GM19035 (cell line): ENCODE data around the gene STAB2.

Experiments used
- ATAC-seq: cut with Tn5 transposase; IDR thresholded peaks from one replicate; pipeline ENCODE4 v1.9.1; 2021; ENCODE audit not compliant: unreplicated experiment

The STAB2 gene

GRCh38 chr12:103686026-103686425 is 99.0 kb downstream of the STAB2 start:
- ATAC-seq, result no peak

DNA sequence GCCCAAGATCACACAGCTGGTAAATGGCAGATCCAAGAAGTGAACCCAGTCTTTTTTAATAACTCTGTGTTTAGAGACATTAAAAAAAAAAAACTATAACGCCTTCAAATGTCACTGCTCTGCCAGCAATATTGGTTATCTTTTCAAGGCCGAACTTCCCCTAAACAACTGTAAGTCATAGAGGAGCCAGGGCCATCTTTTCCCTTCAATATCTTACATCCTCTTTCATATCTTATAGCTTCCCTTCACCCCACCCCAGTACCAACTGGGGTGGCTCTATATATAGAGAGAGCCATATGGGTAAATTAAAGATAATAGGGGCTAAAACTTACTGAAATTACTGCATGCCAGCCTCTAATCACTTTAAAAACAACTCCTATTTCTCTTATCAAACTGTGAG is 100.2 kb downstream of the STAB2 start:
- ATAC-seq, result no peak

DNA sequence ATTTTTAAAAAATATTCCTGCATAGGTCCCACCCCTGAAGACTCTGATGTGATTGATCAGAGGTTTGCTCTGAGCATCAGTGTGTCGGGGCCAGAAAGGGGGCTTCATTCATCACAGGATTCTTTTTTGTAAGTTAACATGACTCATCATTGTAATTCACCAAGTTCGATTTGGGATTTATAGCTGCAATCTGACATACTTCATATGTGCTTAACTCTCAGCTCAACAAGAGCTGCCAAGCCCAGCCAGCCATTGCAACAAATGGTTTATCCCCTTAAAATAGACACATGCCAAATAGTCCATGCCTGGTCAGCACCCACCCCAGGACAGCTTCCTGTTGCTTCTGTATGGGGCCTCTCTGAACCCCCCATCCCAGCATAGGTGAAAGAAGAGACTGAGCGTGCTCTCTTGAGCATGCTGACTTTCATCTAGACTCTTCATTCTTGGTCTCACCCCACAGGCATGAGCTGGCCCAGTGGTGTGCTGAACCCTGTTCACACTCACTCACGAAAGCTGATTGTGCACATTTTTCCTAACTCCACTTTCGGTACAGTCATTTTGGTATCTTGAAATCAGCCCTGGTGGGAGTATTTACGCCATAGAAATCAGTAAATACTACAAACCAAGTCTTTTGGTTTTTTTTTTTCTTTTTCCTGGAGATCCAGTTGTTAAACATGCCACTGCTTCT is 101.4 kb downstream of the STAB2 start:
- no peak for ATAC-seq

GRCh38 chr12:103690426-103690825 is 103.4 kb downstream of the STAB2 start:
- ATAC-seq, result no peak

- ATAC-seq, result no peak
Observed at GRCh38 chr12:103691063-103691462, 104.0 kb downstream of the STAB2 start.

GRCh38 chr12:103696101-103696500 is 109.0 kb downstream of the STAB2 start:
- no peak for ATAC-seq

DNA sequence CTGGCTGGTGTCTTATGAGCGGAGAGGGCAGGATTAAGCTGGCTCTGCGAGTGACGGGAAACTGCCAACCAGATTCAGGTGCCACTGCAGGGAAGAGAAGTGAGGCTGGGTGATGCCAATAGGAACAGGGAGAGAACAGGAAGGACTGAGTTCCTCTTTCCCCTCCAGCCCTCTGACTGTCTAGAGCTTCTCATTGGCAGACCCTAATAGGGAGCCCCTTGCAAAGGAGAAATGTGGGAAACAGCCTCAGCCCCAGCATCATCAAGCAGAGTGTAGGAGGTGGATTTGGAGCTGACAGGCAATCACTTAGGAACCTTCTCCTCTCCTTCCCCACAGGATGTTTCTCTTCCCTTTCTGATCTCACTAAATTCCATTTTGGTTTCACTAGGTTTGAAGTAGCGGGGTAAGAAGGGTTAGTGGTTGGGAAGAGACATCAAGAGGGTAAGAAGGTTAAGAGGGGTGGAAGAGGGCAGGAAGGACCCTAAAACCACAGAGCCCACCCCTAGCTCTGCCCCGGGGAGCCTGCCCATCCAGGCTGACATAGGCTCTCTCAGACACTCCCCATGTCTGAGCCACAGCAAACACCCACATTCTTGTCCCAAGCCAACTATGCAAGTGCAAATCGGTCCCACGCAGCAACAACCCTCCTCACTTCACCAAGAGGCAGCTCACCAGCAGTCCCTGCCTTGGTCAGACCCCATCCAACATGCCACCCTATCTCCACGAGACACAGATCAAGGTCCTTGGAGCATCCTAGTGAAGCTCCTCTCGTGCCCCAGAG is 111.1 kb downstream of the STAB2 start:
- ATAC-seq, result no peak

DNA sequence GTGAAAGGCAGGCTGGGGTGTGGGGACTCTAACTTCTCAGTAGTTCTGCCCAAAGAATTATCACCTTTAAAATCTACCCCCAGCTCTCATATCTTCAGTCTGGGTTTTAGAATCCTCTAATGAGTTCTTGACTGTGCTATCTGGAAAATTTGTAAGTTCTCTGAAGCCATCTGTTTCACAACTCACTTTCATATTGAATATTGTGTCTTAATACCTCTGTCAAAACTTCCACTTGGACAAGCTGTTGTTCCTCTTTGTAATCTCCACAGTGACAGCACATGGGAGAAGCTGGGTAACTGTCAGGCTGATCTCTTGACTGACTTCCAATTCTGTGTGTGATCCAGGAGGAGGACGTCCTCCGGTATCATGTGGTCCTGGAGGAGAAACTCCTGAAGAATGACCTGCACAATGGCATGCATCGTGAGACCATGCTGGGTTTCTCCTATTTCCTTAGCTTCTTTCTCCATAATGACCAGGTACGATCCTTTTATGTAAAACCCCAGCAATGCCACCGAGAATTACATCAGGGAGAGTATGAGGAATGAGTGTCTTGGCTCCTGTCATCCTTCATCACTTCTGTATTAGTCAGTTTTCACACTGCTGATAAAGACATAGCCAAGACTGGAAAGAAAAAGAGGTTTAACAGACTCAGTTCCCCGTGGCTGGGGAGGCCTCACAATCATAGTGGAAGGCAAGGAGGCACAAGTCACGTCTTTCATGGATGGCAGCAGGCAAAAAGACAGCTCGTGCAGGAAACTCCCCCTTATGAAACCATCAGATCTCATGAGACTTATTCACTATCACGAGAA is 111.9 kb downstream of the STAB2 start:
- no peak for ATAC-seq

GRCh38 chr12:103705098-103705497 is 118.0 kb downstream of the STAB2 start:
- ATAC-seq, result no peak

- ATAC-seq, result no peak
Observed at GRCh38 chr12:103705927-103706326, 118.9 kb downstream of the STAB2 start.

- no peak for ATAC-seq
Observed at GRCh38 chr12:103707446-103707845, 120.4 kb downstream of the STAB2 start.

- no peak for ATAC-seq
Observed at GRCh38 chr12:103710544-103710943, 123.5 kb downstream of the STAB2 start.

GRCh38 chr12:103712216-103712615 is 125.1 kb downstream of the STAB2 start:
- ATAC-seq, result no peak

- ATAC-seq, result no peak
Observed at GRCh38 chr12:103715494-103715893, 128.4 kb downstream of the STAB2 start.

GRCh38 chr12:103716517-103717196 is 129.6 kb downstream of the STAB2 start:
- ATAC-seq, result no peak

DNA sequence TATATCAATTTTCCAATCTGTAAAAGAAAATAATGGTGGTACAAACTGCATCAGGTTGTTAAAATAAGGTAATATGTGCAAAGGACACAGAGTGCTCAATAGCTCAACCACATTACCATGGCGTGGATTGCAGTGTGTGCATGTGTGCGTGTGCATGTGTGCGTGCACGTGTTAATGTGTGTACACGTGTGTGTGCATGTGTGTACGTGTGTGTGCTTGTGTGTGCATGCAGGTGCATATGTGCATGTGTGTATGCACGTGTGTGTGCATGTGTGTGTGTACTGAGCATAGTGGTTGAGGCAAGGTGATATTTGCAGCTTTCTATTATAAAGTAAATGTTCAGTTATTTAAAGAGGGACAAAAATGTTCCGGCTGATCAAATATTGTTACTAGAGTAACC is 138.3 kb downstream of the STAB2 start:
- ATAC-seq, result no peak

DNA sequence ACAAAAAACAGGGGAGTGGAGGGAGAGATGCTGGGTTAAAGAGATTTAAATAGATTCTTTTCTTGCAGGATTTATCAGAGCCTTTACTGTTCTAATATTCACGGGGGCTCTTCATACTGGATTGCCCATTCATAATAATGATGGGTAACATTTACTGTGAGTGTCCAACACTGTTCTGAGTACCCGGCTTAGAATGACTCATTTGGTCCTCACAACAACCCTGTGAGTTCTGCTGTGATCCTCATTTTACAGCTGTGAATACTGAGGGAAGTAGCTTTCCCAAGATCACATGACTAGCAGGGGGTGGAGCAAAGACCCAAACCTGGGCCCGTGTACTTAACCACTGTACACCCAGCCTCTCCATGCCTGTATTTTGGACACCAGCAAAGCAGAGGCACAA is 140.6 kb downstream of the STAB2 start:
- no peak for ATAC-seq

DNA sequence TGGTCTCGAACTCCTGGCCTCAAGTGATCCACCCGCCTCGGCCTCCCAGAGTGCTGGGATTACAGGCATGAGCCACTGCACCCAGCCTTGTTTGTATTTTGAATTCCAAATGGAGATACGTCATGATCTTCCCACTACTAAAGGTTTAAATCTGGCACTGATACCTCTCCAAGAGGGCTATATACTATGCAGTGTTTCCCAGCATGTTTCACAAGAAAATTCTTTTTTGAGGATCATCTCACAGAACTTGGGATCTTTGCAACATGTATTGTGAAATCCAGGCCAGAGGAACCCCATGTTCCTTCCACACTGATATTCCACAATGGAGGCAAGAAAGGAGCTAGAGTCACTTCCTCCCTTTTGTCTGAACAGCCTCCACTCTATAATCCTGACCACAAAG is 141.2 kb downstream of the STAB2 start:
- ATAC-seq, result no peak

DNA sequence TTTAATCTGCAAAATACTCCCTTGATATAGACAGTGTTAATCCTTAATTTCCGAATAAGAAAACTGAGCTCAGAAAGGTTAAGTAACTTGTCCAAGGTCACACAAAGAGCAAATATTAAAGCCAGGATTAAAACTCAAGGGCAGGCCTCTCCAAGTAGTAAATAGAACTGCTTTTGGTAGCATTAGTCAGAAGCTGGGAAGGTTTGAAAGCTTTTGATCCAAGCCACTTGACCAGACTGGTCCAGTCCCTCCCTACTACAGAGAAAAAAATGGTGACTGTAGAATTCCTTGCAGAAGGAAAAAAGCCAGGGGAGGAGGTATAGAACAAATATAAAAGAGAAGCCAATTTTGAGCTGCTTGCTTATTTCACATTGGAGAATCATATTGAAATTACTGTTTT is 142.4 kb downstream of the STAB2 start:
- no peak for ATAC-seq

DNA sequence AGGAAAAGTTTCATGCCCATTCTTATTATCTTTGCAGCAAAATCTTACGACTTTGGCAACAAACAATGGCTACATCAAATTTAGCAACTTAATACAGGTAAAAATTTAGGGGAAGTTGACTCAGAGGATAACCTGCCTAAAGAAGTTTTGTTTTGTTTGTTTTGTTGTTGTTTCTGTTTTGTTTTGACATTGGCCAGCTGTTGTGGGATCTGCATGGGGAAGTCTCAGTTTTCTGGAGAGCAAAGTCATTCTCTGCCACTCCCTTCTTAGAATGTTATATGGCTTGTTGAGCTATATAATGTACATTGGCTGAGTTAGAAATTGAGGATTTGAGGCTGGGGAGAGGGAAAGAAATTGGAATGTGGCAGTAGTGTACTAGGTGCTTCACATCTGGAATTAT is 144.5 kb downstream of the STAB2 start:
- no peak for ATAC-seq

GRCh38 chr12:103734863-103735262 is 147.8 kb downstream of the STAB2 start:
- ATAC-seq, result no peak
